NCI-H1436 treated with DMSO at 0.1 percent for 48 hours (cell line): ENCODE results near the gene SECTM1.
"Not testable (repeated sequence)": the region's sequence is repeated elsewhere in the genome, so short reads cannot be mapped to it uniquely, and the experiment has no call there.

Experiments used
- DNase-seq: peaks from one replicate; lab custom pipeline; 2025; lab: John Stamatoyannopoulos, UW

SECTM1 gene

GRCh38 chr17:82369211-82369610 lies 35.6 kb upstream of the SECTM1 start:
- no peak for DNase-seq

- DNase-seq = peak; percentile 99
Observed at GRCh38 chr17:82367724-82368524, 34.4 kb upstream of the SECTM1 start.

GRCh38 chr17:82366749-82367148 lies 33.2 kb upstream of the SECTM1 start:
- DNase-seq = peak; percentile 41

DNA sequence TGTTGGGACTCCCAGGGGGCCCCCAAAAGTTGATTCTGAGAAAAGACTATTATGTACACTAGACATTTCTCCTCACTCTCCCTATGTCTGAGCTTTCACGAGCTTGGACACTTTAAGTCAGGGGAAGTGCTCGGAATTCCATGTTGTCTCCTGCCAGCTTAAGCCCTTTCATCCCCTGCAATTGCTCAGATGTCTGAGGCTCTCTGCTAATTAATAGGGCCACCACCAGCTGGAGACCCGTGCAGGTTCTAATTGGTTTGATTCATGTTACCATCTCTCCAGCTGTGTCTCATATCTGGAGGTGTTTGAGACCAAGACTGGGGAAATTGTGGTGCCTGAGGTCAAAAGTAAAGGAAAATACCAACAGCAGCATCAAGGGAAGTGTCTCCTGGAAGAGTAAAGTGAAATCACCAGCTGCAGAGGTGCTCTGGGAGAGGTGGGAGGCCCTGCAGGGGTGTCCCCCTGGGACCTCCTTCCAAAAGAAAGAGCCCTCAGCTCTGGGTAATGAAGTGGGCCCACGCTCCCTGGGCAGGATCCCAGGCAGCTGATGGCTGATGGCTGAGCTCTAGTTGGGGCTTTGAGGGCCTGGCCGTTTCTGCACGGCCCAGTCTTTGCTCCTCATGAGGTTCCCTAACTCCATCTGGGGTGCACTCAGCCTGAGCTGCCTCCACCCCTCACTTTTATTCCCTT lies 32.2 kb upstream of the SECTM1 start:
- DNase-seq = no peak

DNA sequence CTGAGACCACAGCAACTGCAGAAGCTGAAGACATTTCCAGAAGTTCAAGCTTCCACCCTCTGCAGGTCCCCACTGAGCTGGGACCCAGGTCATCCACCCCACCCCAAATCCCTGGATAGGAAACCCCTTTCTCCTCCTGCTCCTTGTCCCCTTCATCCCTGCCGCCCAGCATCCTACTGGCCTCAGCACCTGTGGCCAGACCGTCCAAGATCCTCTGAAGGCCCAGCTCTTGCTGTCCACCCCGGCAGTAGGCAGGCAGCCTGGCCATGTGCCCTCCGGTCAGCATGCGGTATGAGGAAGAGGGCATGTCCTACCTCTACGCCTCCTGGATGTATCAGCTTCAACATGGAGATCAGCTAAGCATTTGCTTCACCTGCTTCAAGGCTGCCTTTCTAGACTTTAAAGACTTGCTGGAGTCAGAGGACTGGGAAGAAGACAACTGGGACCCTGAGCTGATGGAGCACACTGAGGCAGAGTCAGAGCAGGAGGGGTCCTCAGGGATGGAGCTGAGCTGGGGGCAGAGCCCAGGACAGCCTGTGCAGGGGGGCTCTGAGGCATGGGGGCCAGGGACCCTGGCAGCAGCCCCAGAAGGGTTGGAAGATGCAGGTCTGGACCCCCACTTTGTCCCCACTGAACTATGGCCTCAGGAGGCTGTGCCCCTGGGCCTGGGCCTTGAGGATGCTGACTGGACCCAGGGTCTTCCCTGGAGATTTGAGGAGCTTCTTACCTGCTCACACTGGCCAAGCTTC lies 28.5 kb upstream of the SECTM1 start:
- DNase-seq = no peak

GRCh38 chr17:82359451-82360074 lies 26.0 kb upstream of the SECTM1 start:
- DNase-seq = not testable (repeated sequence)

DNA sequence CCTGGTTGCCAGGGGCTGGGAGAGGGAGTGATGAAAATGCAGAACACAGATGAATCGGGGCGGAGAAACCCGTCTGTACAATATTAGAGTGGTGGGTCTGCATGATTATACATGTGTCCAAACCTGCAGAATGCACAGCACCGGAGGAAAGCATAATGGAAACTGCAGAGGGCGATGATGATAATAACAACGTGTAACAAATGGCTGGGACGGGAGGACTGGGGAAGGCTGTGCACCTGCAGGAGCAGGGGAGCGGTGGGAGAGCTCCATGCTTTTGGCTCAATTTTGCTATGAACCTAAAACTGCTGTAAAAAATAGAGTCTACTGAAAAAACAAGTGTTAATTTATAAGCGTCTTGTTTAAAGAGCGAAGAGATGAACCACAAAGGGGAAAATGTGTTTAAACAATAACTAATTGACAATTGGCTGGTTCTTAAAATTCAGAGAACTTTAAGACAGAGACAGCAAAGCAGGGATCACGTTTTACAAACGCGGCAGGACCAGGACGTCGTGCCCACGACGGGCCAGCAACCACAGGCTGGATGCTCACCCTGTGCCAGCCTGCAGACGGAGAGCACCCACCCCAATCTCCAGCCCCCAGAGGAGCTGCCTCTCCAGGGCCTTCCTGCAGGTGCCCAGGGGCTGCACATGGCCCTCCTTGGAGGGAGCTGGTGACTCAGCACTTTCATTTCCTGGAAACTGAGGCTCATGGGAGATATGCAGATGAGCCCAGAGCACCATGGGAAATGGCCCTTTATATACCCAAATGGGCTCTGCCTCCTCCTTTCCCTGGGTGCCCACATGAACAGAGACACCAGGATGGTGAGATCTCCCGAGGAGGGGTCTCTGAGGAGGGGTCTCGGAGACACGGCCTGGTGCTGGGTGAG lies 25.1 kb upstream of the SECTM1 start, which contains the start of gene TEX19:
TSS of gene TEX19 (plus strand) at position 783 of the 886 bp plus-strand sequence. CDS start 2,904 bp downstream, outside the sequence.
- peak; percentile 45 for DNase-seq

DNA sequence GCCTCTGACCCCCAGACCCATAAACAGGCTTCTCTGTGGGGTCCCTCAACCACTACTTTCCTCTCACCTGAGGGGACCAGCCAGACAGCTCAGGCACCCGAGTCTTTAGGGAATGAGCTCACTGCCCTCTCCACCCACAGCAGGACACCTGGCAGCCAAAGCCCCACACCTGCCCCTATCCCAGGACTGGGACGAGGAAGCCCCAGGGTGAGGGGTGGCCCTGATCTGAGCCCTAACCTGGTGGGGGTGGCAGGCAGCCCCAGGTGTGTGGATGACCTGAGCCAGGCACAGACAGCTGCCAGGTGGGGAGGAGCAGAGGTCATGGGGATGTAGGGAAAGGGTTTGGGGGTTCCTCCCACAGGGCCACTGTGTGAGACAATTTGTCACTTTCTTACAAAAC lies 23.8 kb upstream of the SECTM1 start:
- no peak for DNase-seq

DNA sequence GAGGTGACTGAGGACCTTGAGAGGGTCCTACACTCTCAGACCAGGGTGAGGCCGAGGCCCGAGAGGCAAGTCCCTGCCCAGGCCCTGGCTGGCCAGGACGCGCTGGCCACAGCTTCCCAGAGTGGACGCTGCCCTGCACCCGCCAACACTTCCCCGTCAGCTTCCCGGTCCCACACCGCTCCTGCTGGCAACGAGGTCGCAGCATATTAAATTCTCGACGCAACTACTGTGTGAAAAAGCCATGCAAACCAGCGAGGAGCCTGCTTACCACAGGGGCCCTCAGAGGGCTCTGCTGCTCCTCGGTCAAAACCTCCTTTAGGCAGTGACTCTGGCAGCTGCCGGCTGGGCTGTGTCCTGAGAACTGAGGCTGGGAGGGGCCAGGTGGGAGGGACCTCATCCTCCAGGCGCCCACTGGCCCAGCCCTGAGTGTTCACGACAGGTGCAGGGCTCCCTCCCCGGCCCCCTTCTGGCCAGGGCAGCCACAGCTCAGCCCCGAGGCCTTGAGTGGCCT lies 23.3 kb upstream of the SECTM1 start:
- DNase-seq = no peak

DNA sequence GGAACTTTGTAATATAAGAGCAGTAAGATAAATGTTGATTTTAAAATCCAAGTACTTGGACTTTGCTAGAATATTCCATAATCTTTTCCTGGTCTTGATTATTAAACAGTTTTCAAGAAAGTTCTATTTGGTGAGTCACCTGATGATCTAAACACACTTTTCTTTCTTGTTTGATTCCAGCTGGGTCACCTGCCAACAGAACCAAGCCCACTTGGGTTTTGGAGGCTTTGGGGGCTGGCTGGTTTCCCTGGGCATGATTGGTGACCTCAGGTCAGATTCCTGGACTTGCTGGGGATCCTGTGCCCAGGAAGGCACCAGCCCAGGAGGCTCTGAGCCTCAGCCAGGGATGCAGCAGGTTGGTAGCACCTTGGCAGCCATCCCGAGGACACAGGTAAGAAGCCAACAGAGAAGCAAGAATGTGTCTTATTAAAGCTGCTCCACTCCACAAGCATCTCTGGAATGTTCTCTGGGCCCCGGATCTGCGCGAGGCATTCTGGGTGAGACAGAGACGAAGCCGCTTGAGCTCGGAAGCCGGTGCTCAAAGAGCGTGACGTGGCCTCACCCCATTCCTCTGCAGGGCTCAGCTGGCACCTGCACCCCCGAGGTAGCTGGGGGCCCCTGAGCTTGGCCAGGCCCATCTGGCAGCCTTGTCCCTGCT lies 22.3 kb upstream of the SECTM1 start:
- DNase-seq = no peak

DNA sequence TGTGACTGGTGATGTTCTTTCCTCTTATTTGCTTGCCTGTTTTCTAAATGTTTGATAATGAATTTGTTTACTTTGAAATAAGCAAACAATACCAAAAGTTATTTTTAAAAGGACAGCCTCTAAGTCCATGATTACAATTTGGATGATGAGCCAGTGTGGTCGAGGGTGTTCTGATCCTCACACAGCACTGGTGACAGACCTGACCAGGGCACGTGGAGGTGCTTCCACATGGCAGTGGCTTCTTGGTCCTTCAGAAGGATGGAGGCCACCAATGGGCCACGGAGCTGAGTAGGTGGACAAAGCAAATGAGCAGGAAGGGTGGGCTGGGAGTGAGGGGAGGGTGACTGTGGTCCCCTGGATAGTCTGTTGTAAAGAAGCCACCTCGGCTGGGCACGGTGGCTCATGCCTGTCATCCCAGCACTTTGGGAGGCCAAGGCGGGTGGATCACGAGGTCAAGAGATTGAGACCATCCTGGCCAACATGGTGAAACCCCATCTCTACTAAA lies 21.3 kb upstream of the SECTM1 start:
- DNase-seq = no peak

DNA sequence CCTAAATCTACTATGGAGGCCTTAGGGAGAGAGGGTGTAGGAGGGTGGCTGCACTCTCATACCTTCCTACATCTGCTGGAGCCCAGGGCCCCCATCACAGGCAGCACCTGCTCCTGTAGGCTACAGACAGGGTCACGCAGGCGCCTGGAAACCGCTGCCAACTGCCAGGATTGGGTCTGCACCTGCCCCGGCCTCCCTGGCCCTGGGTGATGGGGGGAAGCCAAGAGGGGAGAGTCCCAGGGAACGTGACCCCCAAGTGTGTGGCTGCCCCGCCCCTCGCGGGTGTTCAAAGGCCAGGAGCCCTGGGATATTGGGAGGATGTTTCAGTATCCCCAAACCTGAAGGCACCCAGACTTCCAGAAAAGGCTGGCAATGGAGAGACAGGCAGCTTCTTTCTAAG lies 19.9 kb upstream of the SECTM1 start:
- DNase-seq = no peak

GRCh38 chr17:82351713-82352488 lies 18.3 kb upstream of the SECTM1 start:
- DNase-seq = peak; percentile 51

- DNase-seq = no peak
Observed at GRCh38 chr17:82351254-82351712, 17.7 kb upstream of the SECTM1 start.

DNA sequence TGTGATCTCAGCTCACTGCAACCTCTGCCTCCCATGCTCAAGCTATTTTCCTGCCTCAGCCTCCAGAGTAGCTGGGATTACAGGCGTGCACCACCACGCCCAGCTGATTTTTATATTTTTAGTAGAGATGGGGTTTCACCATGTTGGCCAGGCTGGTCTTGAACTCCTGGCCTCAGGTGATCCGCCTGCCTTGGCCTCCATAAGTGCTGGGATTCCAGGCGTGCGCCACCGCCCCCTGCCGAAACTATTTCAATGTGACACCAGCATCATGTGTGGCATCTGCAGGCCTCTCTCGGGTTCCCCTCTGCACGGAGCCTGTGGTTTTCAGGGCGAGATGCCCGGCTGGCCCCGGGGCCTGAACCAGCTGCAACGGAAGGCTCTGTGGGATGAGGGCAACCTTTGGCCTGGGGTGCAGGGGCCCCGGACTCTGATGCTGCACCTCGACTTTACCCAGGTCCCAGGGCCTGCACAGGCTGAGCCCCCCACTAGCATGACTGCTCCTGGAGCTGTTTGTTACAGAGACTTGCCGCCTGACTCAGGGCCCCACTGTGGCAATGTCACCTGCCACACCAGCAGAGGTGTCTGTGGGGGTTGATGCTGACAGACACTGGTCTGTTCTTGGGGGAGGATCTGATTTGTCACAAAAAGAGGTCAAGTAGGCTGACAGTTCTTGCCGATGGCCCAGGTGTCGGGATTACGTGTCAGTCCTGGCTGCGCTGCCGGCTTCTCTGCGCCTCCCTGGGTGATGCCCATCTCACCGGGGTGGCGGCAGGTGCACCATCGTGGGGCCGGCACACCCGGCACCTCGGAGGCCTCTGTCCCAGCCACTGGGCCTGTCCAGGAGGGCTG lies 16.8 kb upstream of the SECTM1 start:
- DNase-seq = no peak

DNA sequence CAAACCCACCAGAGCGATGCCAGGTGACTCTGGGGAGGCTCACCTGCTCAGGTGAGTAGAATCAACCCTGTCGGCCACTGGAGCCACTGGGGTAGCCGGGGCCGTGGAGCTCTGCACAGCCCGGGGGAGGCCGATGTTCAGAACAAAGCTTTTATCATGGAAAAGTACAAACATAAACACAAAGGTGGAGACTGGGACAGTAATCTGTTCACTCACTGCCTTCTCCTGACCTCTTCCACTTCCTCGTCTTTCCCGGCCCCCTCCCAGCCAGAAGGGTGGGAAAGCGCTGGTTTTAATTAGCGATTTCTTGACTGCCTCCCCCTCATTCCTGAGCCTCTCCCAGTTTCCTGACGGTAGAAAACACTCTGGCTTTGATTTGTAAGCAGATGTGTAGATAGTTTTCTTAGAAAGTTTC lies 15.7 kb upstream of the SECTM1 start:
- DNase-seq = no peak

- DNase-seq = no peak
Observed at GRCh38 chr17:82348866-82349265, 15.3 kb upstream of the SECTM1 start.

DNA sequence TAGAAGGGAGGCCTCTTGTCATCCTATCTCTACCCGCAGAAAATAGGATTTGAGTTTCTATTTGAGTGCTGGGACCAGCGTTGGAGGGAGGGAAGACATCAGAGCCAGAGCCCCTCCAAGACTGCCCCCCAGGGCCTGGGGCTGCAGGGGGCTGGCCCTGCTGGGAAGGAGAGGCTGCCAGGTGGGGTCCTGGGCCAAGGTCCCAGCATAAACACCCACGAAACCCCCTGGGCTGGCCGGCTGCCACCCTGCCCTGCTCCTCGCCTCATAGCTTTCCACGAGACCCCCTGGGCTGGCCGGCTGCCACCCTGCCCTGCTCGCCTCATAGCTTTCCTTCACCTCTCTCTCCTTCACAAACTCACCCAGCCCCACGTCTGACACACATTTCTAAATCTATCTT lies 14.9 kb upstream of the SECTM1 start:
- DNase-seq = no peak
